GM21423 (cell line): ENCODE data around the gene CCDC167.

Experiments used
- ATAC-seq: cut with Tn5 transposase; IDR thresholded peaks from one replicate; pipeline ENCODE4 v1.9.1; 2021; ENCODE audit warnings: mild to moderate bottlenecking, moderate library complexity; ENCODE audit not compliant: unreplicated experiment

Gene CCDC167

GRCh38 chr6:37491171-37491829, 8.4 kb downstream of the CCDC167 start:
- ATAC-seq, result no peak

GRCh38 chr6:37490536-37491170, 9.0 kb downstream of the CCDC167 start:
- ATAC-seq, result no peak

GRCh38 chr6:37489697-37490336, 9.9 kb downstream of the CCDC167 start:
- no peak for ATAC-seq

GRCh38 chr6:37488476-37488875, 11.2 kb downstream of the CCDC167 start:
- no peak for ATAC-seq

- no peak for ATAC-seq
Observed at GRCh38 chr6:37487591-37488380, 11.9 kb downstream of the CCDC167 start.

- ATAC-seq, result no peak
Observed at GRCh38 chr6:37486121-37486839, 13.4 kb downstream of the CCDC167 start.

- ATAC-seq, result no peak
Observed at GRCh38 chr6:37485291-37485702, 14.4 kb downstream of the CCDC167 start.

- no peak for ATAC-seq
Observed at GRCh38 chr6:37484786-37485170, 14.9 kb downstream of the CCDC167 start.

GRCh38 chr6:37483917-37484785, 15.5 kb downstream of the CCDC167 start:
- ATAC-seq, result no peak

- ATAC-seq, result no peak
Observed at GRCh38 chr6:37483252-37483901, 16.3 kb downstream of the CCDC167 start.

GRCh38 chr6:37482606-37483251, 17.0 kb downstream of the CCDC167 start:
- ATAC-seq, result no peak

- ATAC-seq, result no peak
Observed at GRCh38 chr6:37481711-37482605, 17.7 kb downstream of the CCDC167 start.

- no peak for ATAC-seq
Observed at GRCh38 chr6:37480951-37481534, 18.6 kb downstream of the CCDC167 start.

GRCh38 chr6:37480118-37480736, 19.5 kb downstream of the CCDC167 start:
- no peak for ATAC-seq

- ATAC-seq, result no peak
Observed at GRCh38 chr6:37479266-37479854, 20.3 kb downstream of the CCDC167 start.

GRCh38 chr6:37478827-37479226, 20.9 kb downstream of the CCDC167 start:
- ATAC-seq, result no peak
